Measurements from ENCODE around the gene ACACA.

ACACA gene

DNA sequence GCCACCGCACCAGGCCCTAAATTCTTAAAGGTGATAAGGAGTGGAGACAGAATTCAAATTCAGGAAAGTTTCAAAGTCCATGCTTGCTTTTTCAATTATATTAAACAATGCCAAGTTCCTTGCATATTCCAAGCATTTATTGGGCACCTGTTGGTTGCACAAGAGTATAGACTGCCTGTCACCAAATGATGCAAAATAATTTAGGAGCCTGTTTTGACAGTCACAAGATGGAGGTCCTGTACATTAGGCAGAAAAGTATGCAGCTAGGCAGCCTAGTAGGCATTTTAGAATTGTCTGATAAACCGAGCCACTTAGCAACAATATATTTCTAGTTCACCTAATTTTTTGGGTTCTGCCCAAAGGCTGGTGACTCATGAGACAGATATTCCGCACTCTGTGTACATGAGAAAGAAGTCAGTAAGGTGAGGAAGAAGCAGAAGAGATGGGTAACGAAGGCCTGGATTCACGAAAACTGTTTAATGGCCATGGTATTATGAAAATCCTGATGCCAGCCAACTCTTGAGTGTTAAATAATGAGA lies 7.3 kb downstream of the ACACA start:
- Histone ChIP-seq H3K27ac (ENCODE audit: low read depth, low read length) (no peak overlapping the region), H3K9me3 (ENCODE audit: control insufficient read depth in 1 of 2, low read length in 2 of 2) (no peaks in the 10 kb centered on the region), H3K27me3 (ENCODE audit: control insufficient read depth in 1 of 2, insufficient read depth in 2 of 2, low read length in 2 of 2) (no peaks in the 10 kb centered on the region), H3K4me1 (ENCODE audit: control insufficient read depth in 1 of 2, insufficient read depth in 2 of 2, low read length in 2 of 2) (peaks cover 0 to 5% of the 10 kb centered on the region in 2 donors), H3K9ac (ENCODE audit: low read depth in 1 of 2, low read length in 2 of 2) (no peak overlapping the region), H3K36me3 (ENCODE audit: control insufficient read depth in 1 of 2, insufficient read depth in 2 of 2, low read length in 2 of 2) (no peaks in the 10 kb centered on the region), H3K4me3 (ENCODE audit: low read depth in 1 of 2, low read length in 2 of 2) (no peak overlapping the region)

DNA sequence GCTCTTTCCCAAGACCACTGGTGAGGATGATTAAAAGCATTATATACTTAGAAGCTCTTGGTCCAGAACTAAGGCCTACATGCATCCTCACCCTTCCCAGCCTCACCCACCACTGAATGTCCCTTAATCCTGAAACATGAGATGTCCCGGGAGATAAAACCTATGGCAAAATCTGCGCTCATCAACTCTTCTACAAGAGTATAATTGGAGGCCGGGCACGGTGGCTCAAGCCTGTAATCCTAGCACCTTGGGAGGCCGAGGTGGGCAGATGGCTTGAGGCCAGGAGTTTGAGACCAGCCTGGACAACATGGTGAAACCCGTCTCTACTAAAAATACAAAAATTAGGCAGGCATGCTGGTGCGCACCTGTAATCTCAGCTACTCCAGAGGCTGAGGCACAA lies 13.3 kb downstream of the ACACA start:
- no peak overlapping the region for H3K9ac ChIP-seq (ENCODE audit: low read depth in 1 of 2, low read length in 2 of 2)
- peaks cover 30 to 33% of the 10 kb centered on the region in 2 donors for H3K4me1 ChIP-seq (ENCODE audit: control insufficient read depth in 1 of 2, insufficient read depth in 2 of 2, low read length in 2 of 2)
- no peaks in the 10 kb centered on the region for H3K27me3 ChIP-seq (ENCODE audit: control insufficient read depth in 1 of 2, insufficient read depth in 2 of 2, low read length in 2 of 2)
- H3K4me3 ChIP-seq (ENCODE audit: low read depth in 1 of 2, low read length in 2 of 2), result no peak overlapping the region
- peaks cover 0 to 8% of the 10 kb centered on the region in 2 donors for H3K36me3 ChIP-seq (ENCODE audit: control insufficient read depth in 1 of 2, insufficient read depth in 2 of 2, low read length in 2 of 2)
- no peak overlapping the region for H3K27ac ChIP-seq (ENCODE audit: low read depth, low read length)
- H3K9me3 ChIP-seq (ENCODE audit: control insufficient read depth in 1 of 2, low read length in 2 of 2), result no peaks in the 10 kb centered on the region

DNA sequence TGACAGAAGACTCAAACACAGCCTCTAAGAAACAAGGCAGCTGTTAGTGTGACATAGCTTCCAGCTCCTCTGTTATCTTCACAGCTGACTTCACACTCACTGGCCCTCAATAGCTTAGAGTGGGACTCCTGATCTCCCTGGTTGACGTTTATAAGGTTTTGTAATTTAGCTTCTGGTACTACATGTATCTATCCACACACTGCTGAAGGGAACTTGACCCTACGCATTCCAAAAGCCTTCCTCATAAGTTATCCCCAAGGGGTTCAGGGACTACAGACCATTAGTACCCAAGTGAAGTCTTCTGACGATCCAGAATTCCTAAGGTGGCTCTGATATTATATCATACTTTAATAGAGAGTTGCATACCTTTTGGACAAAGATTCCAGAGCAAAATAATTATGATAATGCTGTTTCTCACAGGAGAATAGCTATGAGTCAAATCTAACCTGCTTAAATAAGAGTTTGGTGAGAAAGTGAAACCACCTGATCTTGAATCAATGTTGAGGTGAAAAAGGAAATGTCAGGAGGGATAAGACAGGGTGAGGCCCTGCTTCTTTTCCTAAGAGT lies 14.5 kb downstream of the ACACA start:
- peak overlapping the region; percentile 15 to 23 for H3K4me3 ChIP-seq (ENCODE audit: low read depth in 1 of 2, low read length in 2 of 2)
- H3K27ac ChIP-seq (ENCODE audit: low read depth, low read length), result no peak overlapping the region

DNA sequence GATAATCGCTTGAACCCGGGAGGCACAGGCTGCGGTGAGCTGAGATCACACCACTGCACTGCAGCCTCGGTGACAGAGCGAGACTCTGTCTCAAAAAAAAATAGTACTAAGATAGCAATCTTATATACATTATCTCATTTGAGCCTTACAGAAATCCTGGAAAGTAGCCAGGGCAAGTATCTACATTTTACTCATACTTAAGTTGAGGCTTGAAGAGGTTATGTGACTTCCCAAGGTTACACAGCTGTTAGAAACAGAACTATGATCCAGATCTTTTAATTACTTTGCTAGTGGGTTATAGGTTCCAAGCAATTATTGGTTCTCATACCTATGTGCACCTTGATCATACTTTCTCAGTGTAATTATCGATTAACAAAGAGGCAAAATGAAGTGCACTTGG lies 15.5 kb downstream of the ACACA start:
- no peak overlapping the region for H3K27ac ChIP-seq (ENCODE audit: low read depth, low read length)
- H3K36me3 ChIP-seq (ENCODE audit: control insufficient read depth in 1 of 2, insufficient read depth in 2 of 2, low read length in 2 of 2), result peaks cover 0 to 10% of the 10 kb centered on the region in 2 donors
- H3K9ac ChIP-seq (ENCODE audit: low read depth in 1 of 2, low read length in 2 of 2), result no peak overlapping the region
- H3K9me3 ChIP-seq (ENCODE audit: control insufficient read depth in 1 of 2, low read length in 2 of 2), result no peaks in the 10 kb centered on the region
- H3K27me3 ChIP-seq (ENCODE audit: control insufficient read depth in 1 of 2, insufficient read depth in 2 of 2, low read length in 2 of 2), result no peaks in the 10 kb centered on the region
- H3K4me3 ChIP-seq (ENCODE audit: low read depth in 1 of 2, low read length in 2 of 2), result no peak overlapping the region
- H3K4me1 ChIP-seq (ENCODE audit: control insufficient read depth in 1 of 2, insufficient read depth in 2 of 2, low read length in 2 of 2), result peaks cover 34 to 46% of the 10 kb centered on the region in 2 donors

More for the DNA sequence above, 14.5 kb downstream of the ACACA start:
- H3K36me3 ChIP-seq (ENCODE audit: control insufficient read depth in 1 of 2, insufficient read depth in 2 of 2, low read length in 2 of 2), result peaks cover 0 to 10% of the 10 kb centered on the region in 2 donors
- H3K9me3 ChIP-seq (ENCODE audit: control insufficient read depth in 1 of 2, low read length in 2 of 2), result no peaks in the 10 kb centered on the region
- peaks cover 34 to 38% of the 10 kb centered on the region in 2 donors for H3K4me1 ChIP-seq (ENCODE audit: control insufficient read depth in 1 of 2, insufficient read depth in 2 of 2, low read length in 2 of 2)
- no peaks in the 10 kb centered on the region for H3K27me3 ChIP-seq (ENCODE audit: control insufficient read depth in 1 of 2, insufficient read depth in 2 of 2, low read length in 2 of 2)
- no peak overlapping the region for H3K9ac ChIP-seq (ENCODE audit: low read depth in 1 of 2, low read length in 2 of 2)

DNA sequence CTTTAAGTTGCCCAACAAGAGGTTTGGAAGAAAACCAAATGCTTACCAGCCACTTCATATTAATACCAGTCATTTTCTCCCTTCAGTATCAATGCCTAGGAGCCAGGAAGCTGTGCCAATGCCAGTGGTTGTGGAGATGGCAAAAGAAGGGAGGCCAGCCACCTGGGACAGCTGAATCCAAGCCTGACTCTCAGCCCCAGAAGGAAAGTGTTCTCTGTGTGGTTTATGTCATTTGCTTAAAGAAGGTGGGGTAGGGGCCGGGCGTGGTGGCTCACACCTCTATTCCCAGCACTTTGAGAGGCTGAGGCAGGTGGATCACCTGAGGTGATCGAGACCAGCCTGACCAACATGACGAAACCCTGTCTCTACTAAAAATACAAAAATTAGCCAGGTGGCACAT lies 17.5 kb downstream of the ACACA start:
- Histone ChIP-seq H3K4me1 (ENCODE audit: control insufficient read depth in 1 of 2, insufficient read depth in 2 of 2, low read length in 2 of 2) (peaks cover 43 to 46% of the 10 kb centered on the region in 2 donors), H3K27me3 (ENCODE audit: control insufficient read depth in 1 of 2, insufficient read depth in 2 of 2, low read length in 2 of 2) (no peaks in the 10 kb centered on the region), H3K27ac (ENCODE audit: low read depth, low read length) (no peak overlapping the region), H3K9me3 (ENCODE audit: control insufficient read depth in 1 of 2, low read length in 2 of 2) (no peaks in the 10 kb centered on the region), H3K9ac (ENCODE audit: low read depth in 1 of 2, low read length in 2 of 2) (no peak overlapping the region), H3K4me3 (ENCODE audit: low read depth in 1 of 2, low read length in 2 of 2) (no peak overlapping the region), H3K36me3 (ENCODE audit: control insufficient read depth in 1 of 2, insufficient read depth in 2 of 2, low read length in 2 of 2) (peaks cover 0 to 10% of the 10 kb centered on the region in 2 donors)

DNA sequence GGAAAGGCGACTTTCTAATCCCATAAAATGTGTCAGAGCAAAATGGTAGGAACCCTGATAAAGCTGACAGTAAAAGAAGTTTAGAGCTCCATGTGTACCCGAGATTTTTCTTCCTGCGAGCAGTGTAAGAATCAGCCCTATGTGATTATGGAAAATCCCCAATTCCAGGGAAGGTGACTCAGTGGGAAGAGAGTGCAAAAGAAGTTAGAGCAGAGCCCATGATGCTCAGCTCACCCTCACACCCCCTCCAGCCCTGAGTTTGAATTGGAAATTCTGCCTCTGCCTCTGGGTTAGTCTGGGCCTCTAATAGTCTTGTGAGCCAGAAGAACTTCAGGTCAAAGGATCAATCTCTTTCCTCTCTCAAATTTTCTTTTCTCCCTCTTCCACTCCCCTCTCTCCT lies 18.4 kb downstream of the ACACA start:
- no peak overlapping the region for H3K4me3 ChIP-seq (ENCODE audit: low read depth in 1 of 2, low read length in 2 of 2)
- H3K4me1 ChIP-seq (ENCODE audit: control insufficient read depth in 1 of 2, insufficient read depth in 2 of 2, low read length in 2 of 2), result peaks cover 46 to 51% of the 10 kb centered on the region in 2 donors
- no peak overlapping the region for H3K27ac ChIP-seq (ENCODE audit: low read depth, low read length)
- H3K9me3 ChIP-seq (ENCODE audit: control insufficient read depth in 1 of 2, low read length in 2 of 2), result no peaks in the 10 kb centered on the region
- H3K27me3 ChIP-seq (ENCODE audit: control insufficient read depth in 1 of 2, insufficient read depth in 2 of 2, low read length in 2 of 2), result no peaks in the 10 kb centered on the region
- no peak overlapping the region for H3K9ac ChIP-seq (ENCODE audit: low read depth in 1 of 2, low read length in 2 of 2)
- H3K36me3 ChIP-seq (ENCODE audit: control insufficient read depth in 1 of 2, insufficient read depth in 2 of 2, low read length in 2 of 2), result peaks cover 0 to 10% of the 10 kb centered on the region in 2 donors

DNA sequence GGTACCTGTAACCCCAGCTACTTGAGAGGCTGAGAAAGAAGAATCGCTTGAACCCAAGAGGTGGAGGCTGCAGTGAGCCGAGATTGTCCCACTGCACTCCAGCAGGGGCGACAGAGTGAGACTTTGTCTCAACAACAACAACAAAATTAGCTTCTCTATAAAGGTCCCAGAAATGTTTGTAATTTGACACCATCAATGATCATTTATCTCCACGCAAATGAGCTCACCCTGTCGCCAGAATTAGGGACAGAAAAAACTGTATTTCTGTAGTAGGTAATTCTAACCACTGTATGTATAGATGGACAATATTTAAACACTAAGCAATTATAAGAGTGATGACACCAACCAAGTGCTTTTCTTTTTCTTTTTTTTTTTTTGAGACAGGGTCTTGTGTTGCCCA lies 20.2 kb downstream of the ACACA start:
- Histone ChIP-seq H3K9ac (ENCODE audit: low read depth in 1 of 2, low read length in 2 of 2) (no peak overlapping the region), H3K4me3 (ENCODE audit: low read depth in 1 of 2, low read length in 2 of 2) (no peak overlapping the region), H3K27ac (ENCODE audit: low read depth, low read length) (no peak overlapping the region), H3K36me3 (ENCODE audit: control insufficient read depth in 1 of 2, insufficient read depth in 2 of 2, low read length in 2 of 2) (peaks cover 0 to 6% of the 10 kb centered on the region in 2 donors), H3K27me3 (ENCODE audit: control insufficient read depth in 1 of 2, insufficient read depth in 2 of 2, low read length in 2 of 2) (no peaks in the 10 kb centered on the region), H3K4me1 (ENCODE audit: control insufficient read depth in 1 of 2, insufficient read depth in 2 of 2, low read length in 2 of 2) (peaks cover 32 to 43% of the 10 kb centered on the region in 2 donors), H3K9me3 (ENCODE audit: control insufficient read depth in 1 of 2, low read length in 2 of 2) (no peaks in the 10 kb centered on the region)

DNA sequence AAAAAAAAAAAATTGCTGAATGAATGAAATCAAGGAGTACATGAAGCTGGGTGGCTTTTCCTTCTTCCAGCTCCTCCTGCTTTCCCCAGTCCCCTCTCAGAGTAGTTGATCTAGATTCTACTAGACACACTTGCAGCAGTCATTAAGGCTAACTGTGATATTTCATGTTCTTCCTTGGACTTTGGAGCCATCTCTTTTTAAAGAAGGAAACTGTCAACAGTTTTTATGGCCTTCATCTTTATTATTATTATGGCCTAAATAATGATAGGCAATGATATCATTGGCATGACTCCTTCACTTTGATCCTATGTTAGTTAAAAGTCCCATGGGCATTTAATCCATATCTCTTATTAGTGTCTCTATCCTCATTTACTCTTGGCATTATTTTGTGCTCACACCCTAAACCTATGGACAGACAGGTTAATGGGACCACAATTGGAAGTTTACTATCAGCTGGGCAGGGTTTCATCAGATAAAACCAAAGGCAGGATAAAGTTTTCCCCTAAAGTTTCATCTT lies 21.1 kb downstream of the ACACA start:
- no peak overlapping the region for H3K27ac ChIP-seq (ENCODE audit: low read depth, low read length)

DNA sequence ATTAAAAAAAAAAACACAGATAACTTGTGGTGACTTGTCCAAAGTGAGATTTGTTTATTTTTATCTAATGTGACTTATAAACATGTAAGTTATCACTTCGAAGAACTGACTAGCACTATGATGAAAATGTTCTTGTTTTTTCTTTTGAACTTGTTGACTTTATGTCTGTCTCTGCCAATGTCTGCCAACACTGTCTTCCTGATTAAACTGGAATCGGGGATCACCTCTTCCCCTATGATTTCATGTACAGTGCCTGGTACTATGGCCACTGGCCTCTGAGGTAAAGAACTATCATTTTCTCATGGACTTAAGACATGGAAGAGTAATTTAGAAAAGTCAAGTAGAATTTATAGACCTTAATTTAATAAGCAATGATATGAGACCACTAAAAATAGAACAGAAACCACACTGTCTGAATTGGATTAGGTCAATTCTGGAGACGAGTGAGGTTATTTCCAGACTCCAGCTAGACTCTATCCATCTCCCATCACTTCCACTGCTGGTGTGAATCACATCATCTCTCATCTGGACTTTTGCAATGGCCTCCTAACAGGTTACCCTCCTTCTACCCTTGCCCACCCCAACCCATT lies 22.0 kb downstream of the ACACA start:
- Histone ChIP-seq H3K9me3 (ENCODE audit: control insufficient read depth in 1 of 2, low read length in 2 of 2) (no peaks in the 10 kb centered on the region), H3K9ac (ENCODE audit: low read depth in 1 of 2, low read length in 2 of 2) (no peak overlapping the region), H3K36me3 (ENCODE audit: control insufficient read depth in 1 of 2, insufficient read depth in 2 of 2, low read length in 2 of 2) (peaks cover 0 to 6% of the 10 kb centered on the region in 2 donors), H3K27ac (ENCODE audit: low read depth, low read length) (no peak overlapping the region), H3K4me3 (ENCODE audit: low read depth in 1 of 2, low read length in 2 of 2) (no peak overlapping the region), H3K4me1 (ENCODE audit: control insufficient read depth in 1 of 2, insufficient read depth in 2 of 2, low read length in 2 of 2) (peaks cover 28 to 35% of the 10 kb centered on the region in 2 donors), H3K27me3 (ENCODE audit: control insufficient read depth in 1 of 2, insufficient read depth in 2 of 2, low read length in 2 of 2) (no peaks in the 10 kb centered on the region)

More for the DNA sequence above, 21.1 kb downstream of the ACACA start:
- H3K9ac ChIP-seq (ENCODE audit: low read depth in 1 of 2, low read length in 2 of 2), result no peak overlapping the region
- H3K9me3 ChIP-seq (ENCODE audit: control insufficient read depth in 1 of 2, low read length in 2 of 2), result no peaks in the 10 kb centered on the region
- H3K4me3 ChIP-seq (ENCODE audit: low read depth in 1 of 2, low read length in 2 of 2), result no peak overlapping the region
- H3K27me3 ChIP-seq (ENCODE audit: control insufficient read depth in 1 of 2, insufficient read depth in 2 of 2, low read length in 2 of 2), result no peaks in the 10 kb centered on the region
- H3K4me1 ChIP-seq (ENCODE audit: control insufficient read depth in 1 of 2, insufficient read depth in 2 of 2, low read length in 2 of 2), result peaks cover 28 to 36% of the 10 kb centered on the region in 2 donors
- H3K36me3 ChIP-seq (ENCODE audit: control insufficient read depth in 1 of 2, insufficient read depth in 2 of 2, low read length in 2 of 2), result peaks cover 0 to 6% of the 10 kb centered on the region in 2 donors

DNA sequence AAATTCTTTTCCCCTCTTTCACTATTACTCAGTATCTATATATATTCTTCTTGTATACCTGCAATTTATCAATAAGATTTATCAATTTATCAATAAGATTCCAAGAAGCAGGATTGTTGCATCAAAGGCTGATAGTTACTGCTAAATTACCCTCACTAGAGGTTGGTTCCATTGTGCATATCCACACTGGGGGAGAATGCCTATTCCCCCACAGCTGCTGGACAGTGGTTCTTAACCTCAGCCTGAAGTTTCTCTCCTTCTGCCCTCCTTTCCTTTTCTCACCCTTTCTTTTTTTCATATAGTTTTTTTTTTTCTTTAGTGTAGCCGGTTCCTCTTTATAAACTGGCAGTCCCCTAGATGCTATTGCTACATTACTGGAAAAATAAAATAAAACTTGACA lies 24.6 kb downstream of the ACACA start:
- H3K4me1 ChIP-seq (ENCODE audit: control insufficient read depth in 1 of 2, insufficient read depth in 2 of 2, low read length in 2 of 2), result peaks cover 12 to 16% of the 10 kb centered on the region in 2 donors
- no peaks in the 10 kb centered on the region for H3K36me3 ChIP-seq (ENCODE audit: control insufficient read depth in 1 of 2, insufficient read depth in 2 of 2, low read length in 2 of 2)
- H3K9me3 ChIP-seq (ENCODE audit: control insufficient read depth in 1 of 2, low read length in 2 of 2), result no peaks in the 10 kb centered on the region
- no peaks in the 10 kb centered on the region for H3K27me3 ChIP-seq (ENCODE audit: control insufficient read depth in 1 of 2, insufficient read depth in 2 of 2, low read length in 2 of 2)
- H3K4me3 ChIP-seq (ENCODE audit: low read depth in 1 of 2, low read length in 2 of 2), result no peak overlapping the region
- no peak overlapping the region for H3K9ac ChIP-seq (ENCODE audit: low read depth in 1 of 2, low read length in 2 of 2)
- H3K27ac ChIP-seq (ENCODE audit: low read depth, low read length), result no peak overlapping the region
